ENCODE data around the gene NOC2L.

The NOC2L gene

GRCh38 chr1:965526-966134, 6.6 kb upstream of the NOC2L start:
- no peak for TF ChIP-seq TCF12 (IDR thresholded peaks at IDR 0.05; ENCODE audit: low read depth)

GRCh38 chr1:964691-965525, 5.9 kb upstream of the NOC2L start:
- TF ChIP-seq MAX (IDR thresholded peaks at IDR 0.05), result no peak

- TF ChIP-seq ZBTB7A (IDR thresholded peaks at IDR 0.05; ENCODE audit: low read depth) (no peak), TEAD4 (IDR thresholded peaks at IDR 0.05) (no peak), MAX (IDR thresholded peaks at IDR 0.05) (no peak), TCF12 (IDR thresholded peaks at IDR 0.05; ENCODE audit: low read depth) (no peak), NFIC (IDR thresholded peaks at IDR 0.05) (no peak)
Measured at GRCh38 chr1:963746-964525, 4.9 kb upstream of the NOC2L start.

GRCh38 chr1:963301-963651, 4.2 kb upstream of the NOC2L start:
- TF ChIP-seq REST (IDR thresholded peaks at IDR 0.05; ENCODE audit: low read depth), result no peak
- no peak for TF ChIP-seq TAF1 (IDR thresholded peaks at IDR 0.05; ENCODE audit: low read depth)
- no peak for TF ChIP-seq EP300 (IDR thresholded peaks at IDR 0.05; ENCODE audit: borderline replicate concordance)
- TF ChIP-seq ZBTB7A (IDR thresholded peaks at IDR 0.05; ENCODE audit: low read depth), result no peak
- no peak for TF ChIP-seq USF1 (IDR thresholded peaks at IDR 0.05)
- TF ChIP-seq FOXM1 (IDR thresholded peaks at IDR 0.05; ENCODE audit: borderline replicate concordance, low read depth), result no peak
- TF ChIP-seq CREB1 (IDR thresholded peaks at IDR 0.05; ENCODE audit: low read depth), result no peak

- TF ChIP-seq RAD21 (IDR thresholded peaks at IDR 0.05; ENCODE audit: low read depth) (no peak), REST (IDR thresholded peaks at IDR 0.05; ENCODE audit: low read depth) (no peak), TCF12 (IDR thresholded peaks at IDR 0.05; ENCODE audit: low read depth) (no peak), CREB1 (IDR thresholded peaks at IDR 0.05; ENCODE audit: low read depth) (no peak), ZBTB7A (IDR thresholded peaks at IDR 0.05; ENCODE audit: low read depth) (no peak), TEAD4 (IDR thresholded peaks at IDR 0.05) (no peak), FOXM1 (IDR thresholded peaks at IDR 0.05; ENCODE audit: borderline replicate concordance, low read depth) (no peak), EP300 (IDR thresholded peaks at IDR 0.05; ENCODE audit: borderline replicate concordance) (no peak), EGR1 (IDR thresholded peaks at IDR 0.05) (no peak)
Measured at GRCh38 chr1:962381-963300, 3.6 kb upstream of the NOC2L start.

GRCh38 chr1:961132-961669, 2.1 kb upstream of the NOC2L start:
- TF ChIP-seq TAF1 (IDR thresholded peaks at IDR 0.05; ENCODE audit: low read depth) (no peak), MAX (IDR thresholded peaks at IDR 0.05) (no peak), REST (IDR thresholded peaks at IDR 0.05; ENCODE audit: low read depth) (no peak), TCF12 (IDR thresholded peaks at IDR 0.05; ENCODE audit: low read depth) (no peak), NFIC (IDR thresholded peaks at IDR 0.05) (no peak), FOXM1 (IDR thresholded peaks at IDR 0.05; ENCODE audit: borderline replicate concordance, low read depth) (no peak), CREB1 (IDR thresholded peaks at IDR 0.05; ENCODE audit: low read depth) (no peak), YY1 (IDR thresholded peaks at IDR 0.05; ENCODE audit: low read depth) (no peak), EGR1 (IDR thresholded peaks at IDR 0.05) (no peak), RAD21 (IDR thresholded peaks at IDR 0.05; ENCODE audit: low read depth) (no peak), CEBPB (IDR thresholded peaks at IDR 0.05) (no peak)
